ENCODE data around the gene GABBR2. TPM values are rescaled to one million over a fixed set of nuclear protein-coding genes. Genes with fewer than 3 reads are reported as not detected.

Gene GABBR2
- total and polyA plus RNA-seq, 9 of the 15 experiments (the other 6 are each of a cell fraction or from before 2014, with no cell fraction given): 0.15 to 1.9 (median 0.32) TPM

- no peak for TF ChIP-seq ZHX1 (conservative IDR thresholded peaks at IDR 0.05; ENCODE audit: low read length)
- no peak for TF ChIP-seq KHSRP (IDR thresholded peaks at IDR 0.05)
- peak; percentile 82 for TF ChIP-seq CTBP1 (IDR thresholded peaks at IDR 0.05; ENCODE audit: borderline replicate concordance)
- no peak for TF ChIP-seq BDP1 (IDR thresholded peaks at IDR 0.05; ENCODE audit: insufficient read depth, insufficient read length)
- TF ChIP-seq HMGN3 (IDR thresholded peaks at IDR 0.05; ENCODE audit: borderline replicate concordance, extremely low read depth, insufficient read length, low read depth, low read length): no peak
- TF ChIP-seq SIX5 (IDR thresholded peaks at IDR 0.05; ENCODE audit: borderline replicate concordance in 1 of 2, insufficient read depth in 1 of 2, low read depth in 1 of 2, low read length in 2 of 2): no peak
- TF ChIP-seq BRF1 (IDR thresholded peaks at IDR 0.05; ENCODE audit: borderline replicate concordance, extremely low read depth, insufficient read length): no peak
- no peak for TF ChIP-seq ZNF518B (CRISPR knock-in tag; IDR thresholded peaks at IDR 0.05)
- peak; percentile 81 for TF ChIP-seq ZNF24 (IDR thresholded peaks at IDR 0.05)
- no peak for TF ChIP-seq ZNF174 (CRISPR knock-in tag; IDR thresholded peaks at IDR 0.05)
- TF ChIP-seq CBX8 (IDR thresholded peaks at IDR 0.05; ENCODE audit: borderline replicate concordance, extremely low read depth, low read depth, low read length, poor library complexity, severe bottlenecking): no peak
- no peak for TF ChIP-seq ELK3 (CRISPR knock-in tag; IDR thresholded peaks at IDR 0.05)
- no peak for TF ChIP-seq UBTF (IDR thresholded peaks at IDR 0.05; ENCODE audit: borderline replicate concordance in 1 of 2, low read depth in 2 of 2, low read length in 2 of 2)
- no peak for TF ChIP-seq ZNF785 (CRISPR knock-in tag; IDR thresholded peaks at IDR 0.05)
- TF ChIP-seq LEF1 (IDR thresholded peaks at IDR 0.05): no peak
- no peak for TF ChIP-seq EWSR1 (IDR thresholded peaks at IDR 0.05; ENCODE audit: borderline replicate concordance, low read depth, partially characterized antibody)
Measured at GRCh38 chr9:98316445-98317133, 392.1 kb downstream of the GABBR2 start (continued).

All from K562 (cell line).